WTC11 (cell line): ENCODE measurements around the gene BLMH. TPM values are rescaled to one million over a fixed set of nuclear protein-coding genes. Genes with fewer than 3 reads are reported as not detected.

Source experiments
- ATAC-seq: fragments of 200-7000 bp; cut with Tn5 transposase; 2 replicates; pipeline ENCODE4 v1.10.0; 2021; ENCODE audit warnings: mild to moderate bottlenecking, moderate library complexity
- CTCF ChIA-PET: fragments of 300-600 bp; sonication (Branson Sonifier 250); formaldehyde crosslinking; loops from one replicate; lab custom pipeline; 2021; ENCODE audit warnings: antibody characterized with exemption; lab: Charles Lee
- POLR2A ChIA-PET: fragments of 350-600 bp; sonication (Branson Sonifier 250); formaldehyde crosslinking; loops from one replicate; lab custom pipeline; 2021; ENCODE audit warnings: antibody characterized with exemption; lab: Charles Lee
- DNase-seq: peaks from one replicate; pipeline ENCODE4 v3.0.0; 2021; ENCODE audit warnings: low spot score
- H3K27ac Mint-ChIP-seq: 2 replicates; pipeline ENCODE4 v1.8.0; 2021; ENCODE audit warnings: mixed read lengths
- H3K27me3 Mint-ChIP-seq: 2 replicates; pipeline ENCODE4 v1.8.0; 2021; ENCODE audit warnings: low read depth, mild to moderate bottlenecking, moderate library complexity, mixed read lengths
- H3K36me3 Mint-ChIP-seq: 2 replicates; pipeline ENCODE4 v1.8.0; 2021; ENCODE audit warnings: mixed read lengths
- H3K4me1 Mint-ChIP-seq: 2 replicates; pipeline ENCODE4 v1.8.0; 2022; ENCODE audit warnings: mixed read lengths
- H3K4me3 Mint-ChIP-seq: 2 replicates; pipeline ENCODE4 v1.8.0; 2021; ENCODE audit warnings: mild to moderate bottlenecking, moderate library complexity, mixed read lengths
- H3K9me3 Mint-ChIP-seq: 2 replicates; pipeline ENCODE4 v1.8.0; 2021; ENCODE audit warnings: mixed read lengths
- AR ChIP-seq: fragments of 250-450 bp; sonication (Bioruptor Pico); IDR thresholded peaks from 2 replicates; pipeline ENCODE4 v1.9.0; 2021; ENCODE audit warnings: mild to moderate bottlenecking
- ATF3 ChIP-seq: sonication (generic); formaldehyde crosslinking; conservative IDR thresholded peaks from 2 replicates; pipeline ENCODE4 v1.8.1; 2022; ENCODE audit warnings: mild to moderate bottlenecking, missing genetic modification reagents
- ATF6 ChIP-seq: sonication (generic); formaldehyde crosslinking; IDR thresholded peaks from 2 replicates; pipeline ENCODE4 v1.8.1; 2023; ENCODE audit warnings: mild to moderate bottlenecking, missing genetic modification reagents
- CREM ChIP-seq: sonication (generic); formaldehyde crosslinking; IDR thresholded peaks from 2 replicates; pipeline ENCODE4 v1.8.1; 2022; ENCODE audit warnings: mild to moderate bottlenecking, missing genetic modification reagents, moderate library complexity
- E2F1 ChIP-seq: sonication (generic); formaldehyde crosslinking; IDR thresholded peaks from 2 replicates; pipeline ENCODE4 v1.8.0; 2022; ENCODE audit warnings: mild to moderate bottlenecking, missing genetic modification reagents
- ELF4 ChIP-seq: sonication (generic); formaldehyde crosslinking; IDR thresholded peaks from 2 replicates; pipeline ENCODE4 v1.8.1; 2022; ENCODE audit warnings: low read depth, mild to moderate bottlenecking, moderate library complexity, missing genetic modification reagents
- FOXJ3 ChIP-seq: sonication (generic); formaldehyde crosslinking; IDR thresholded peaks from 2 replicates; pipeline ENCODE4 v1.9.0; 2021; ENCODE audit warnings: missing genetic modification reagents, mild to moderate bottlenecking, borderline replicate concordance
- FOXP4 ChIP-seq: sonication (generic); formaldehyde crosslinking; IDR thresholded peaks from 2 replicates; pipeline ENCODE4 v1.8.0; 2022; ENCODE audit warnings: mild to moderate bottlenecking, missing genetic modification reagents
- GABPB1 ChIP-seq: sonication (generic); formaldehyde crosslinking; IDR thresholded peaks from 2 replicates; pipeline ENCODE4 v1.8.1; 2023; ENCODE audit warnings: mild to moderate bottlenecking, missing genetic modification reagents
- GRHL2 ChIP-seq: fragments of 250-450 bp; sonication (Bioruptor Pico); IDR thresholded peaks from 2 replicates; pipeline ENCODE4 v1.8.0; 2022; ENCODE audit warnings: mild to moderate bottlenecking, moderate library complexity; ENCODE audit not compliant: insufficient replicate concordance, severe bottlenecking
- HMGA2 ChIP-seq: fragments of 250-450 bp; sonication (Bioruptor Pico); IDR thresholded peaks from 2 replicates; pipeline ENCODE4 v1.4.0; 2021; ENCODE audit warnings: mild to moderate bottlenecking, moderate library complexity
- IRF1 ChIP-seq: sonication (generic); formaldehyde crosslinking; IDR thresholded peaks from 2 replicates; pipeline ENCODE4 v1.8.0; 2023; ENCODE audit warnings: missing genetic modification reagents
- JUN ChIP-seq: sonication (generic); formaldehyde crosslinking; IDR thresholded peaks from 2 replicates; pipeline ENCODE4 v1.8.0; 2023; ENCODE audit warnings: mild to moderate bottlenecking, missing genetic modification reagents
- NR2C2 ChIP-seq: sonication (generic); formaldehyde crosslinking; IDR thresholded peaks from 2 replicates; pipeline ENCODE4 v1.8.0; 2022; ENCODE audit warnings: mild to moderate bottlenecking, missing genetic modification reagents
- OVOL2 ChIP-seq: fragments of 250-450 bp; sonication (Bioruptor Pico); IDR thresholded peaks from 2 replicates; pipeline ENCODE4 v1.9.0; 2021; ENCODE audit warnings: mild to moderate bottlenecking, borderline replicate concordance
- PRDM15 ChIP-seq: sonication (generic); formaldehyde crosslinking; IDR thresholded peaks from 2 replicates; pipeline ENCODE4 v1.8.0; 2022; ENCODE audit warnings: missing genetic modification reagents
- RORB ChIP-seq: fragments of 250-450 bp; sonication (Bioruptor Pico); IDR thresholded peaks from 2 replicates; pipeline ENCODE4 v1.9.0; 2021; ENCODE audit warnings: mild to moderate bottlenecking
- SMAD4 ChIP-seq: sonication (generic); formaldehyde crosslinking; IDR thresholded peaks from 2 replicates; pipeline ENCODE4 v1.8.0; 2022; ENCODE audit warnings: mild to moderate bottlenecking, missing genetic modification reagents
- SOX15 ChIP-seq: fragments of 250-450 bp; sonication (Bioruptor Pico); IDR thresholded peaks from 2 replicates; pipeline ENCODE4 v1.9.0; 2021; ENCODE audit warnings: mild to moderate bottlenecking
- USF1 ChIP-seq: sonication (generic); formaldehyde crosslinking; IDR thresholded peaks from 2 replicates; pipeline ENCODE4 v1.8.0; 2022; ENCODE audit warnings: mild to moderate bottlenecking, missing genetic modification reagents
- ZBTB21 ChIP-seq: sonication (generic); formaldehyde crosslinking; IDR thresholded peaks from 2 replicates; pipeline ENCODE4 v1.8.1; 2023; ENCODE audit warnings: mild to moderate bottlenecking, missing genetic modification reagents, borderline replicate concordance
- ZNF138 ChIP-seq: sonication (generic); formaldehyde crosslinking; conservative IDR thresholded peaks from 2 replicates; pipeline ENCODE4 v1.8.1; 2022; ENCODE audit warnings: mild to moderate bottlenecking, moderate library complexity, missing genetic modification reagents
- ZNF219 ChIP-seq: sonication (generic); formaldehyde crosslinking; IDR thresholded peaks from 2 replicates; pipeline ENCODE4 v1.8.0; 2023; ENCODE audit warnings: missing genetic modification reagents, mild to moderate bottlenecking, borderline replicate concordance
- ZNF263 ChIP-seq: sonication (generic); formaldehyde crosslinking; IDR thresholded peaks from 2 replicates; pipeline ENCODE4 v1.8.1; 2022; ENCODE audit warnings: low read depth, mild to moderate bottlenecking, moderate library complexity, missing genetic modification reagents
- ZNF396 ChIP-seq: fragments of 250-450 bp; sonication (Bioruptor Pico); IDR thresholded peaks from 2 replicates; pipeline ENCODE4 v1.8.0; 2021; ENCODE audit warnings: mild to moderate bottlenecking, moderate library complexity, borderline replicate concordance
- total RNA-seq: library from RNA; stranded (reverse); gene quantifications from 3 replicates; pipeline ENCODE4 v1.2.3, GENCODE V29; 2021

BLMH gene
- total RNA-seq, 1 experiment from 2014 or later = 63.9 TPM

- peak; percentile 67 for ATAC-seq
- no peak overlapping the region for H3K27ac Mint-ChIP-seq
- CTCF ChIA-PET = interaction anchor here (0.6 to 2.4 kb wide), 11 partner anchors 9 to 181 kb away, joined by 3 to 7 read pairs (median 4); no protein-coding TSS in a partner anchor
- TF ChIP-seq ELF4 (no peak), ZBTB21 (no peak), JUN (no peak), RORB (no peak), GRHL2 (CRISPR knock-in tag) (no peak), OVOL2 (no peak), ZNF138 (no peak), ATF6 (no peak), SMAD4 (no peak), E2F1 (CRISPR knock-in tag) (no peak), SOX15 (CRISPR knock-in tag) (no peak), ATF3 (CRISPR knock-in tag) (no peak), ZNF263 (CRISPR knock-in tag) (no peak), ZNF396 (no peak), FOXJ3 (CRISPR knock-in tag) (no peak), FOXP4 (CRISPR knock-in tag) (no peak), CREM (CRISPR knock-in tag) (no peak)
- POLR2A ChIA-PET = no interaction called here
- no peak overlapping the region for H3K4me3 Mint-ChIP-seq
- no peaks in the 10 kb centered on the region for H3K9me3 Mint-ChIP-seq
- no peaks in the 10 kb centered on the region; the same call in 1 of the 2 replicates for H3K27me3 Mint-ChIP-seq
- no peaks in the 10 kb centered on the region for H3K4me1 Mint-ChIP-seq
- no peak for DNase-seq
- no peaks in the 10 kb centered on the region for H3K36me3 Mint-ChIP-seq
Measured at GRCh38 chr17:30212750-30213149, 79.0 kb downstream of the BLMH start.

GRCh38 chr17:30211371-30211770 lies 80.4 kb downstream of the BLMH start:
- ATAC-seq (no peak), DNase-seq (no peak)
- H3K4me1 Mint-ChIP-seq = no peaks in the 10 kb centered on the region
- POLR2A ChIA-PET = no interaction called here
- CTCF ChIA-PET = interaction anchor here (1.7 kb wide), 1 partner anchor 25 kb away, joined by 4 read pairs; no protein-coding TSS in a partner anchor
- no peak overlapping the region for H3K4me3 Mint-ChIP-seq
- no peak overlapping the region for H3K27ac Mint-ChIP-seq
- no peaks in the 10 kb centered on the region for H3K36me3 Mint-ChIP-seq
- no peaks in the 10 kb centered on the region for H3K27me3 Mint-ChIP-seq
- H3K9me3 Mint-ChIP-seq = no peaks in the 10 kb centered on the region
- no peak for TF ChIP-seq JUN
- TF ChIP-seq ZNF219 (CRISPR knock-in tag) = no peak
- no peak for TF ChIP-seq NR2C2 (CRISPR knock-in tag)
- TF ChIP-seq GABPB1 (CRISPR knock-in tag) = no peak
- TF ChIP-seq AR (CRISPR knock-in tag) = no peak
- no peak for TF ChIP-seq USF1 (CRISPR knock-in tag)
- no peak for TF ChIP-seq HMGA2
- TF ChIP-seq IRF1 (CRISPR knock-in tag) = no peak
- TF ChIP-seq PRDM15 = no peak
